Thyroid gland (tissue), 4 donors: Measurements from ENCODE around the gene GPR183.

ENCODE experiments used
- POLR2A ChIP-seq, 2 donors: fragments of 450-650 bp; IDR thresholded peaks; one replicate each; pipeline ENCODE4 v1.6.1; 2017; ENCODE audit warnings: antibody characterized with exemption in 2 of 2, mild to moderate bottlenecking in 2 of 2, moderate library complexity in 1 of 2
- TF ChIP-seq, protein P1 (sequence below), 6 experiments: fragments of 200-600 bp in 3 of 6; fragments of 450-650 bp in 3 of 6; sonication (generic) in 3 of 6; IDR thresholded peaks; one replicate each; pipeline ENCODE4 v1.5.1; 2016 to 2019; ENCODE audit warnings: antibody characterized with exemption in 6 of 6, mild to moderate bottlenecking in 2 of 6, inconsistent platforms in 1 of 6, moderate library complexity in 1 of 6

GRCh38 chr13:99342723-99343315 is 35.6 kb upstream of the GPR183 start:
- TF ChIP-seq, protein P1, sequence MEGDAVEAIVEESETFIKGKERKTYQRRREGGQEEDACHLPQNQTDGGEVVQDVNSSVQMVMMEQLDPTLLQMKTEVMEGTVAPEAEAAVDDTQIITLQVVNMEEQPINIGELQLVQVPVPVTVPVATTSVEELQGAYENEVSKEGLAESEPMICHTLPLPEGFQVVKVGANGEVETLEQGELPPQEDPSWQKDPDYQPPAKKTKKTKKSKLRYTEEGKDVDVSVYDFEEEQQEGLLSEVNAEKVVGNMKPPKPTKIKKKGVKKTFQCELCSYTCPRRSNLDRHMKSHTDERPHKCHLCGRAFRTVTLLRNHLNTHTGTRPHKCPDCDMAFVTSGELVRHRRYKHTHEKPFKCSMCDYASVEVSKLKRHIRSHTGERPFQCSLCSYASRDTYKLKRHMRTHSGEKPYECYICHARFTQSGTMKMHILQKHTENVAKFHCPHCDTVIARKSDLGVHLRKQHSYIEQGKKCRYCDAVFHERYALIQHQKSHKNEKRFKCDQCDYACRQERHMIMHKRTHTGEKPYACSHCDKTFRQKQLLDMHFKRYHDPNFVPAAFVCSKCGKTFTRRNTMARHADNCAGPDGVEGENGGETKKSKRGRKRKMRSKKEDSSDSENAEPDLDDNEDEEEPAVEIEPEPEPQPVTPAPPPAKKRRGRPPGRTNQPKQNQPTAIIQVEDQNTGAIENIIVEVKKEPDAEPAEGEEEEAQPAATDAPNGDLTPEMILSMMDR (IDR thresholded peaks at IDR 0.05): no peak
- no peak for TF ChIP-seq POLR2A (IDR thresholded peaks at IDR 0.05)
